HG03571 (cell line): ENCODE data around the gene TMEM178B.

Experiments
- ATAC-seq: cut with Tn5 transposase; IDR thresholded peaks from one replicate; pipeline ENCODE4 v1.9.1; 2021; ENCODE audit not compliant: unreplicated experiment

TMEM178B gene

GRCh38 chr7:141258559-141258958 lies 184.7 kb downstream of the TMEM178B start:
- ATAC-seq: no peak

- no peak for ATAC-seq
Measured at GRCh38 chr7:141262101-141263090, 188.5 kb downstream of the TMEM178B start.

- no peak for ATAC-seq
Measured at GRCh38 chr7:141263508-141263907, 189.6 kb downstream of the TMEM178B start.

DNA sequence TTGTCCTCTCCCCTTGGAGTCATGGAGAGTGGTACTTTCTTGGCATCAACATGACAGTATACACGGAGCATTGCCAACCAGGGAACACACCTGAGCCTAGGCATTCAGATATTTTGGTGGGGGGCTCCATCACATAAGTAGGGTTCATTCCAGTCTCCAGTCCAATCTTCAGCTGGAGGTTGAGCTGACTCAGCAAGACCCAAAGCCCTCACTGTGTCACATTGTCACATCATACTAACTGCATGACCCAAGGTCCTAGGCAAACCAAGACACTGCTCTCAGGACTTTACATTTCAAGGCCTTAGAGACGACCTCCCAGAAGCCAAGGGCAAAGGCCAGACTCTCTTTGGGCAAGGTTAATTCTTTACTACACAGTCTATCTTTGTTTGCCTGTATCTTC lies 190.1 kb downstream of the TMEM178B start:
- ATAC-seq: no peak

- no peak for ATAC-seq
Measured at GRCh38 chr7:141264511-141264910, 190.6 kb downstream of the TMEM178B start.

- no peak for ATAC-seq
Measured at GRCh38 chr7:141265668-141266067, 191.8 kb downstream of the TMEM178B start.

DNA sequence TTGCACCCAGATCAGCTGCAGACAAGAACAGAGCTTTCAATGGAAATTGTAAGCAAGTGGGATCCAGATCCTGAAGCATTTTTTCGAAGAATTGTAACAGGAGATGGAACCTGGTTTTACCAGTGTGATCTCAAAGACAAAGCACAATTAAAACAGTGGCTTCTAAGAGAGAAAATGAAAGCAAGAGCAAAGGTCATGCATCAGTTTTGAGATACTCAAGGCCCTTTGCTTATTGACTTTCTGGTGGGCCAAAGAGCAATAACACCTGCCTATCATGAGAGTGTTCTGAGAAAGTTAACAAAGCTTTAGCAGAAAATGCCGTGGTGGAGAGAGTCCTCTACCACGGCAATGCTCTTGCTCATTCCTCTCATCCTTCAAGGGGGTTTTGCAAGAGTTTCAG lies 194.8 kb downstream of the TMEM178B start:
- ATAC-seq: no peak

DNA sequence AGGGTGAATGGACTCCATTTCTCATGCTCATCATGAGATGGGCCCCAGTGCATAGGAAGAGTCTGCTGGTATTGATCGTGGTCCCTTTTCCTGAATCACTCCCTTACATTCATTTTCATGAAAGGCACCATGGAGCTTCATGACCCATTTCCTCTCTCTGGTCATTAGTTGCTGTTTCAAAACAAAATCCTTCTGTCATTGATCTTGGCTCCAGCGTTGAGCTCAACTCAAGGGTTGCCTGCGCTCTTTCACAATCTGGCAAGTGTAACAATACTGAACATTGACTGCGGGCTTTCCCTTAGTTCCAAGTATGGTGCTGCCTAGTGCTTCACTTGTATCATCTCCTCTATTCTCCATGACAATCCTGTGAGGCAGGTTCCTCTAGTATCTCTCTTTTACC lies 197.6 kb downstream of the TMEM178B start:
- no peak for ATAC-seq

DNA sequence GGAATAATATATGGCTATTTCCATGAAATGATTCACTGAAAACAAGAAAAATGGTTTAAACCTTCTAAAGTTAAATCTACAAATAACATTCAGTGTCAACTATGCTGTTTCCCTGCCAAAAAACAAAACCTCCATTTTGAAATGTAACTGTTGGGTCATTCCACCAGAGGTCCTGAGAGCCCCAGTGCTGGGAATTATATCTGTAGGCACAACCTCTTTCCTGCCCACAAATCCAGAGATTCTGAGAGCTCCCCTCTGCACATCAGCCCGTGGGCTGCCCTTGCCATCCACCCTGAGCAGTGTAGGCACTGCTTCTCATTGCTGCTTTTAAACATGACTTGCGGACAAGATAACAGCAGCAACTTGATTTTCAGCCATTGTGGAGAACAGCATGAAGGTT lies 198.6 kb downstream of the TMEM178B start:
- no peak for ATAC-seq

DNA sequence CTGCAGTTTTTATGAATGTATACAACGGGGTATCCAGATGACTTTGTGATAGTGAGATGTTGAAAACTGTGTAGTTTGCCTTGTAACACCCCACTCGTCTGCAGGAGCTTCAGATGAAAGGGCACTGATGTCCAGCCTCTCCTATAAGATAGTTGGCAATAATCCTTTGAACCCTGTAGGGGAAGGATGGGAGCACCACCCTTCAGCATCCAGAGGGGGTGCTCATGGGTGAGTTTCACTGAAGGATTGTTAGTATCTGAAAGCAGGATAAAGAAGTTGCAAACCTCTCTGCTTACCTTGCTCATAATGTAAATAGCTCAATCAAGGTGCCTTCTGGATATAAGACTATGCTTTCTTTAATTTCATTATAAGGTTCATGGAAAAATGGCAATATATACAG lies 201.5 kb downstream of the TMEM178B start:
- no peak for ATAC-seq

DNA sequence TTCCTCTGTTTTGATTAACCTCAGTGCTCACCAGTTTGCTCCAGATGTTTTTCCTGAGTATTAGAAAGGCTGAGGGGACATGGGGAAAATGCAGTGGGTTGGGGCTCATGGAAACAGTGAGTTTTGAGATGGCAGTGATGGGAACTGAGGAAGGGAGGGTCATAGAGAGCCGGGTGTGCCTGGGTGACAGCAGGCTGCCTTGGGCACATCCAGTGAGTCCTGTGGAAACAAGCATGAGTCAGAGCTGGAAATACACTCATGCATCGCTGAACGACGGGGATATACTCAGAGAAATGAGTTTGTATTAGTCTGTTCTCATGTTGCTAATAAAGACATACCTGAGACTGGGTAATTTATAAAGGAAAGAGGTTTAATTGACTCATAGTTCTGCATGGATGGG lies 202.2 kb downstream of the TMEM178B start:
- ATAC-seq: no peak

- no peak for ATAC-seq
Measured at GRCh38 chr7:141280100-141280499, 206.2 kb downstream of the TMEM178B start.

DNA sequence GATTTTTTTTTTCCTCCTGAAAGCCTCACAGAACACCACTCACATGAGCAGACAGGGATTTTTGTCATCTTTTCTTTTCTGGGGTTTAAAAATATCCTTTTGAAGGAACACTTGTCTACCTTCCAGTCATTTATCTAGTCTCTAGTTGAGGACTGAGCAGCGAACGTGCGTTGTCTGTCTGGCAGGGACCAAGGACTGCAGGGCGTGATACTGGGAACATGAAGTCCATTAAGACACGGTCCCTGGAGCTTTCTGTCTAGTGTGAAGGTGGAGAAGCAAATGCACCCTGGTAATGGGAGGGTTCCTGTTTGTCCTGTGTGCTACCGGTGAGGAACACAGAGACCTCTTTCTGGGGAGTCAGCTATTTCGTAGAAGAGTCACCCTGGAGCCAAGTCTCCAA lies 207.4 kb downstream of the TMEM178B start:
- ATAC-seq: no peak

GRCh38 chr7:141286522-141286921 lies 212.7 kb downstream of the TMEM178B start:
- ATAC-seq: no peak

DNA sequence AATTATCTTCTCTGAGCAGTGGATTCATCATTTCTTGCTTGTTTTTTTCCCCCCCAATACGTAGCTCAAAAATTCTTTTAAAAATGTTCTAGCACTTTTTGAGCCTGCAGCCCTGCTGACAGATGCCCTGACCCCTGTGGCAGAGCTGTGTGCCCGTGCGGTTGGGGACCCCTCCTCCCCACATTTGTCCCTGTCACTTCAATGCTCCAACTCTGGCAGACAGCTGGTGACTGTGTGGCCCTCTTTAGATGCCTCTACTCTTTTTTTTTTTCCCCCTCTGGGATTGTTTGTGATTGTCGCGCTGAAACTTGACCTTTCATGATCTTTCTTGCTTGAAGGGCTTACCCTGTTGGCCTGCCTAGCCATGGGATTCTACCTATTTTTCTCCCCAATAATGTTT lies 214.1 kb downstream of the TMEM178B start:
- ATAC-seq: no peak

- no peak for ATAC-seq
Measured at GRCh38 chr7:141288626-141289025, 214.8 kb downstream of the TMEM178B start.

- ATAC-seq: no peak
Measured at GRCh38 chr7:141290365-141290764, 216.5 kb downstream of the TMEM178B start.

- ATAC-seq: no peak
Measured at GRCh38 chr7:141290973-141291372, 217.1 kb downstream of the TMEM178B start.

GRCh38 chr7:141291541-141291940 lies 217.7 kb downstream of the TMEM178B start:
- no peak for ATAC-seq

GRCh38 chr7:141294143-141294829 lies 220.4 kb downstream of the TMEM178B start:
- no peak for ATAC-seq

DNA sequence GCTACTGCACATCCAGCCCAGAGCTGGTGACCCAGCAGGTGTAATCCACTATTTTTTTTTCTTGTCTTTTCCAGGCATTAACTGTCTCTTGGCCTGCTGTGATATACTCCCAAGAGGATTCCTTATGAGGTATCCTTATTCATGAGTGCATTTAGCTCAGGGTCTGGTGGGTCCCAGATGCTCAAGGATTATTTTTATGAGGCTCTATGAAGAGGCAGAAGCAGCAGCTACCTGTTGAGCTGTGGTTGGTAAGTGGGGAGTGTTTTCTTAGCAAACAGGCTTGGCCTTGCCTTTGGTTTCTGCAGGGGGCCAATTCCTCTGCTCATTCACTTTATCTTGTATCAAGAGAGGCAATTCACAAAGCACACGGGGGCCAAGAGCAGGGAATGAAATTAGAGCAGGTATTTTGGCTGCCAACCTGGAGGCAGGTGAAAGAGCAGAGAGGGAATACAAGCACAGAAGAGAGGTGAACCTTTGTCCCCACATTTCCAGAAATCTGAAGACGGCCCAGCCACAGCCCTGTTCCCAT lies 221.6 kb downstream of the TMEM178B start:
- no peak for ATAC-seq

GRCh38 chr7:141300816-141301215 lies 227.0 kb downstream of the TMEM178B start:
- ATAC-seq: no peak
